HCT116 (cell line): ENCODE measurements around the gene GFPT1. TPM values are rescaled to one million over a fixed set of nuclear protein-coding genes. Genes with fewer than 3 reads are reported as not detected.

Experiments
- ATAC-seq: fragments of 200-7000 bp; cut with Tn5 transposase; 2 replicates; pipeline ENCODE4 v1.9.1; 2020; ENCODE audit warnings: mild to moderate bottlenecking, moderate library complexity
- BruUV-seq: library from RNA; stranded (reverse); fragments of 400-500 nt; replicated peaks from 2 replicates; lab custom pipeline; 2021; lab: Mats Ljungman, UMichigan
- CTCF ChIA-PET: fragments of 300-600 bp; sonication (Branson Sonifier 250); formaldehyde crosslinking; loops from one replicate; lab custom pipeline; 2021; ENCODE audit warnings: antibody characterized with exemption; lab: Charles Lee
- POLR2A ChIA-PET: fragments of 300-600, 350-600 bp; sonication (Branson Sonifier 250); formaldehyde crosslinking; loops from one replicate; lab custom pipeline; 2021; ENCODE audit warnings: antibody characterized with exemption; lab: Charles Lee
- RAD21 ChIA-PET, 2 experiments: fragments of 300-600 bp; sonication (Branson Sonifier 250); formaldehyde crosslinking; loops; one replicate each; lab custom pipeline; 2023; ENCODE audit warnings: low total read pairs in 2 of 2; ENCODE audit not compliant: uncharacterized antibody in 2 of 2, unreplicated experiment in 2 of 2, low non-redundant PET in 1 of 2; lab: Charles Lee
- DNase-seq: peaks from one replicate; pipeline ENCODE4 v3.0.0-alpha.2; 2010; ENCODE audit warnings: low read depth, low spot score
- H2AFZ ChIP-seq: fragments of 200-600 bp; shearing (Covaris generic), sonication (generic); 2 replicates; pipeline ENCODE4 v1.6.1; 2017; ENCODE audit warnings: low read depth, mixed run types, mixed read lengths, antibody characterized with exemption, low read length; ENCODE audit not compliant: poor library complexity, severe bottlenecking
- H3K27ac ChIP-seq: 2 replicates; pipeline ENCODE4 v1.5.1; 2012; ENCODE audit warnings: low read depth, low read length
- H3K27me3 ChIP-seq: fragments of 200-600 bp; sonication (generic); 2 replicates; pipeline ENCODE4 v1.6.1; 2016; ENCODE audit warnings: mixed run types, low read length, mixed read lengths; ENCODE audit not compliant: insufficient read depth
- H3K36me3 ChIP-seq, 2 experiments: fragments of 200-500 bp in 1 of 2; fragments of 200-600 bp in 1 of 2; sonication (Bioruptor generic) in 1 of 2; sonication (generic) in 1 of 2; 2 replicates each; pipeline versions ENCODE4 v1.5.1 to v1.6.1; 2014 to 2016; ENCODE audit warnings: low read length in 2 of 2, inconsistent platforms in 1 of 2, mixed read lengths in 1 of 2, mixed run types in 1 of 2; ENCODE audit not compliant: insufficient read depth in 2 of 2, control insufficient read depth in 1 of 2
- H3K4me1 ChIP-seq, 2 experiments: fragments of 200-600 bp in 1 of 2; sonication (generic) in 1 of 2; 2 replicates each; pipeline versions ENCODE4 v1.5.1 to v1.6.1; 2012 to 2017; ENCODE audit warnings: low read length in 2 of 2, inconsistent platforms in 1 of 2, mild to moderate bottlenecking in 1 of 2, mixed read lengths in 1 of 2, mixed run types in 1 of 2, moderate library complexity in 1 of 2; ENCODE audit not compliant: insufficient read depth in 2 of 2, control insufficient read depth in 1 of 2
- H3K4me2 ChIP-seq: fragments of 200-600 bp; sonication (generic); 2 replicates; pipeline ENCODE4 v1.6.1; 2017; ENCODE audit warnings: mixed run types, low read length, mixed read lengths
- H3K4me3 ChIP-seq, 2 experiments: fragments of 200-600 bp in 1 of 2; sonication (generic) in 1 of 2; replicated peaks in 1 of 2; 2 replicates each; pipeline ENCODE4 v1.5.1; 2011 to 2016; ENCODE audit warnings: low read length in 2 of 2, control low read depth in 1 of 2, low read depth in 1 of 2, mild to moderate bottlenecking in 1 of 2, mixed read lengths in 1 of 2, mixed run types in 1 of 2
- H3K79me2 ChIP-seq: fragments of 200-600 bp; sonication (generic); 2 replicates; pipeline ENCODE4 v1.6.1; 2017; ENCODE audit warnings: mild to moderate bottlenecking, mixed run types, low read length, moderate library complexity, mixed read lengths; ENCODE audit not compliant: insufficient read depth
- H3K9ac ChIP-seq: fragments of 200-600 bp; sonication (generic); 2 replicates; pipeline ENCODE4 v1.6.1; 2016; ENCODE audit warnings: low read length, mixed read lengths
- H3K9me2 ChIP-seq: fragments of 200-600 bp; sonication (generic), shearing (Covaris generic); 2 replicates; pipeline ENCODE4 v1.6.1; 2017; ENCODE audit warnings: mixed run types, mild to moderate bottlenecking, moderate library complexity; ENCODE audit not compliant: insufficient read depth
- H3K9me3 ChIP-seq, 2 experiments: fragments of 200-500 bp in 1 of 2; fragments of 200-600 bp in 1 of 2; sonication (Bioruptor generic) in 1 of 2; sonication (generic) in 1 of 2; 2 replicates each; pipeline ENCODE4 v1.6.1; 2014 to 2017; ENCODE audit warnings: low read length in 2 of 2, mixed read lengths in 2 of 2, inconsistent platforms in 1 of 2, low read depth in 1 of 2, mild to moderate bottlenecking in 1 of 2, mixed run types in 1 of 2, moderate library complexity in 1 of 2; ENCODE audit not compliant: control insufficient read depth in 1 of 2, insufficient read depth in 1 of 2
- H4K20me1 ChIP-seq: fragments of 200-600 bp; sonication (generic), shearing (Covaris generic); 2 replicates; pipeline ENCODE4 v1.6.1; 2017; ENCODE audit warnings: mixed run types, mild to moderate bottlenecking, moderate library complexity; ENCODE audit not compliant: insufficient read depth
- ELF1 ChIP-seq: IDR thresholded peaks from 2 replicates; pipeline ENCODE4 v1.6.1; 2012; ENCODE audit warnings: low read depth, borderline replicate concordance
- MAX ChIP-seq: IDR thresholded peaks from 2 replicates; pipeline ENCODE4 v1.6.1; 2012
- SIN3A ChIP-seq: IDR thresholded peaks from 2 replicates; pipeline ENCODE4 v1.6.1; 2012; ENCODE audit warnings: low read depth
- TCF7L2 ChIP-seq: IDR thresholded peaks from 2 replicates; pipeline ENCODE4 v1.7.0; 2011; ENCODE audit warnings: borderline replicate concordance, inconsistent platforms; ENCODE audit not compliant: insufficient read depth, insufficient read length; ENCODE audit errors: extremely low read depth
- YY1 ChIP-seq: IDR thresholded peaks from 2 replicates; pipeline ENCODE4 v1.6.1; 2011; ENCODE audit warnings: low read length, low read depth, moderate library complexity, mild to moderate bottlenecking; ENCODE audit not compliant: insufficient replicate concordance; ENCODE audit errors: extremely low read depth
- ZNF274 ChIP-seq: fragments of 200-500 bp; sonication (Bioruptor generic); IDR thresholded peaks from 2 replicates; pipeline ENCODE4 v1.6.1; 2014; ENCODE audit warnings: mild to moderate bottlenecking, low read depth, low read length, inconsistent platforms
- intact Hi-C: fragments of 100-400 bp; cut with micrococcal nuclease; formaldehyde crosslinking; loops from 2 replicates; pipeline ENCODE4 v1.10.0; 2022
- total RNA-seq: library from RNA; stranded (reverse); gene quantifications from one replicate; pipeline ENCODE4 v1.2.1, GENCODE V29; 2021; ENCODE audit not compliant: unreplicated experiment
- TF ChIP-seq, protein P1 (sequence below): IDR thresholded peaks from 2 replicates; pipeline ENCODE4 v1.6.1; 2012; ENCODE audit warnings: low read depth

Gene GFPT1
- total RNA-seq, 1 experiment from 2014 or later: 62.4 TPM

GRCh38 chr2:69278366-69278765 lies 108.7 kb downstream of the GFPT1 start:
- TF ChIP-seq ELF1 (no peak), SIN3A (no peak), TCF7L2 (no peak), MAX (no peak)
- TF ChIP-seq, protein P1, sequence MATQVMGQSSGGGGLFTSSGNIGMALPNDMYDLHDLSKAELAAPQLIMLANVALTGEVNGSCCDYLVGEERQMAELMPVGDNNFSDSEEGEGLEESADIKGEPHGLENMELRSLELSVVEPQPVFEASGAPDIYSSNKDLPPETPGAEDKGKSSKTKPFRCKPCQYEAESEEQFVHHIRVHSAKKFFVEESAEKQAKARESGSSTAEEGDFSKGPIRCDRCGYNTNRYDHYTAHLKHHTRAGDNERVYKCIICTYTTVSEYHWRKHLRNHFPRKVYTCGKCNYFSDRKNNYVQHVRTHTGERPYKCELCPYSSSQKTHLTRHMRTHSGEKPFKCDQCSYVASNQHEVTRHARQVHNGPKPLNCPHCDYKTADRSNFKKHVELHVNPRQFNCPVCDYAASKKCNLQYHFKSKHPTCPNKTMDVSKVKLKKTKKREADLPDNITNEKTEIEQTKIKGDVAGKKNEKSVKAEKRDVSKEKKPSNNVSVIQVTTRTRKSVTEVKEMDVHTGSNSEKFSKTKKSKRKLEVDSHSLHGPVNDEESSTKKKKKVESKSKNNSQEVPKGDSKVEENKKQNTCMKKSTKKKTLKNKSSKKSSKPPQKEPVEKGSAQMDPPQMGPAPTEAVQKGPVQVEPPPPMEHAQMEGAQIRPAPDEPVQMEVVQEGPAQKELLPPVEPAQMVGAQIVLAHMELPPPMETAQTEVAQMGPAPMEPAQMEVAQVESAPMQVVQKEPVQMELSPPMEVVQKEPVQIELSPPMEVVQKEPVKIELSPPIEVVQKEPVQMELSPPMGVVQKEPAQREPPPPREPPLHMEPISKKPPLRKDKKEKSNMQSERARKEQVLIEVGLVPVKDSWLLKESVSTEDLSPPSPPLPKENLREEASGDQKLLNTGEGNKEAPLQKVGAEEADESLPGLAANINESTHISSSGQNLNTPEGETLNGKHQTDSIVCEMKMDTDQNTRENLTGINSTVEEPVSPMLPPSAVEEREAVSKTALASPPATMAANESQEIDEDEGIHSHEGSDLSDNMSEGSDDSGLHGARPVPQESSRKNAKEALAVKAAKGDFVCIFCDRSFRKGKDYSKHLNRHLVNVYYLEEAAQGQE: no peak
- H3K27ac ChIP-seq: no peak overlapping the region
- no peaks in the 10 kb centered on the region for H3K9me3 ChIP-seq
- intact Hi-C loops: no loop called here
- H2AFZ ChIP-seq: no peak overlapping the region
- no peak overlapping the region for H3K4me2 ChIP-seq
- ChIA-PET RAD21 (no interaction called here), CTCF (no interaction called here), POLR2A (no interaction called here)
- no peaks in the 10 kb centered on the region for H3K9me2 ChIP-seq
- no peak for DNase-seq
- no peaks in the 10 kb centered on the region for H4K20me1 ChIP-seq
- H3K4me3 ChIP-seq: no peak overlapping the region
- no peak for ATAC-seq
- H3K36me3 ChIP-seq: no peaks in the 10 kb centered on the region
- H3K9ac ChIP-seq: no peak overlapping the region
- H3K79me2 ChIP-seq: no peaks in the 10 kb centered on the region
- no peaks in the 10 kb centered on the region for H3K27me3 ChIP-seq
- H3K4me1 ChIP-seq: no peaks in the 10 kb centered on the region
- BruUV-seq: no TSS peak

DNA sequence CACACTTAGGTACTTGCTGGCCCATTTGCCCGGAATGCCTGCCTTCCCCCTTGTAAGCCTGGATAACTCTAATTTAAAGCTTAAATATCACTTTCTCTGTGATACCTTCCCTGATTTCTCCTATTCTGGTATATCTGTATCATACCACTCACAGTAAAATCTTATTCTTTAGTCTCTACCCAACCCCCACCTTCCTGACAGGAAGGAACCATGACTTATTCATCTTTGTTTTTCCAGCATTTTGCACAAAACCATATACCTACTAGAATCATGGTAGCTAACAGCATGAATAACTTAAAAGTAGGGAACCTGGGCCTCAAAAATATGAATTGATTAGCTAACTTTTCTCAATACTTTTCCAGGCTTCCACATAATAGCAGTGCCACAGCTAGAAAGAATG lies 111.5 kb downstream of the GFPT1 start:
- Histone ChIP-seq H3K9me3 (no peaks in the 10 kb centered on the region), H3K4me3 (no peak overlapping the region), H3K4me2 (no peak overlapping the region), H3K36me3 (no peaks in the 10 kb centered on the region), H3K4me1 (no peaks in the 10 kb centered on the region), H3K9ac (no peak overlapping the region), H3K9me2 (no peaks in the 10 kb centered on the region), H3K27me3 (no peaks in the 10 kb centered on the region), H2AFZ (no peak overlapping the region), H4K20me1 (no peaks in the 10 kb centered on the region), H3K79me2 (no peaks in the 10 kb centered on the region), H3K27ac (no peak overlapping the region)
- ChIA-PET RAD21 (no interaction called here), POLR2A (interaction anchor here (1.4 kb wide), 1 partner anchor 10 kb away, joined by 3 read pairs; no protein-coding TSS in a partner anchor), CTCF (no interaction called here)
- DNase-seq: no peak
- no peak for TF ChIP-seq ZNF274
- TF ChIP-seq YY1: no peak
- intact Hi-C loops: no loop called here
- no peak for ATAC-seq
- BruUV-seq: no TSS peak
